Posterior vena cava (tissue), 2 donors: ENCODE measurements around the gene PLCL2. TPM values are rescaled to one million over a fixed set of nuclear protein-coding genes. Genes with fewer than 3 reads are reported as not detected.

ENCODE experiments used
- DNase-seq: peaks from one replicate; pipeline ENCODE4 v3.0.0-alpha.2; 2020; ENCODE audit warnings: low spot score
- intact Hi-C, 2 donors: fragments of 100-400 bp; cut with DNase I; formaldehyde crosslinking; loops; one replicate each; pipeline versions ENCODE4 v1.14.1 to v1.14.2; 2022 to 2023
- total RNA-seq, 2 donors: library from RNA; stranded (reverse); fragmentation: NEBNext Ultra II Directional; extraction: Animal tissue kit (Norgen Biotek cat#: 25700); gene quantifications; one replicate each; pipeline ENCODE4 v1.2.1, GENCODE V29; 2021
- donor health status: DM: yes; HTN: yes; CAD: no.
- donor health status: DM: yes; HTN: yes; CAD: no.

The PLCL2 gene
- total RNA-seq, 2 donors from 2014 or later, result 11.9 TPM

- intact Hi-C loops, result no loop called here
- DNase-seq, result no peak
Measured at GRCh38 chr3:16908896-16909295, 24.1 kb downstream of the PLCL2 start.

GRCh38 chr3:16909802-16910201 is 25.0 kb downstream of the PLCL2 start:
- DNase-seq, result no peak
- intact Hi-C loops, result no loop called here

- intact Hi-C loops, result no loop called here
- no peak for DNase-seq
Measured at GRCh38 chr3:16910207-16910606, 25.5 kb downstream of the PLCL2 start.

- intact Hi-C loops, result no loop called here
Measured at GRCh38 chr3:16911916-16912315, 27.2 kb downstream of the PLCL2 start.

GRCh38 chr3:16912400-16913263 is 27.9 kb downstream of the PLCL2 start:
- no peak for DNase-seq
- intact Hi-C loops, result no loop called here

More at GRCh38 chr3:16911916-16912315, 27.2 kb downstream of the PLCL2 start:
- no peak for DNase-seq

- intact Hi-C loops, result no loop called here
- DNase-seq, result no peak
Measured at GRCh38 chr3:16913264-16913580, 28.5 kb downstream of the PLCL2 start.

- intact Hi-C loops, result no loop called here
- no peak for DNase-seq
Measured at GRCh38 chr3:16916840-16917239, 32.1 kb downstream of the PLCL2 start.

GRCh38 chr3:16917256-16917935 is 32.6 kb downstream of the PLCL2 start:
- DNase-seq, result no peak
- intact Hi-C loops, result no loop called here

GRCh38 chr3:16917980-16918682 is 33.4 kb downstream of the PLCL2 start:
- intact Hi-C loops, result no loop called here
- no peak for DNase-seq

- intact Hi-C loops, result no loop called here
- DNase-seq, result no peak
Measured at GRCh38 chr3:16918683-16919025, 33.9 kb downstream of the PLCL2 start.

GRCh38 chr3:16923112-16923511 is 38.4 kb downstream of the PLCL2 start:
- intact Hi-C loops, result no loop called here
- no peak for DNase-seq

- DNase-seq, result no peak
- intact Hi-C loops, result no loop called here
Measured at GRCh38 chr3:16927485-16927884, 42.7 kb downstream of the PLCL2 start.

GRCh38 chr3:16928386-16929132 is 43.8 kb downstream of the PLCL2 start:
- intact Hi-C loops, result no loop called here

GRCh38 chr3:16929311-16929710 is 44.6 kb downstream of the PLCL2 start:
- intact Hi-C loops, result no loop called here
- DNase-seq, result no peak

More at GRCh38 chr3:16928386-16929132, 43.8 kb downstream of the PLCL2 start:
- DNase-seq, result no peak

GRCh38 chr3:16932877-16933276 is 48.1 kb downstream of the PLCL2 start:
- no peak for DNase-seq
- intact Hi-C loops, result no loop called here

- intact Hi-C loops, result no loop called here
- no peak for DNase-seq
Measured at GRCh38 chr3:16935781-16936180, 51.0 kb downstream of the PLCL2 start.

GRCh38 chr3:16936233-16936632 is 51.5 kb downstream of the PLCL2 start:
- no peak for DNase-seq
- intact Hi-C loops, result no loop called here

GRCh38 chr3:16936676-16937230 is 52.0 kb downstream of the PLCL2 start:
- intact Hi-C loops, result no loop called here
- no peak for DNase-seq

GRCh38 chr3:16937326-16937845 is 52.6 kb downstream of the PLCL2 start:
- DNase-seq, result no peak
- intact Hi-C loops, result no loop called here
